Activated CD4-positive, alpha-beta T cell treated with anti-CD3 and anti-CD28 coated beads, Interleukin-2, amount 50 U/mL, for 1 hour (primary cell): ENCODE results near the gene PLA2G4D.
"Not testable (repeated sequence)": the region's sequence is repeated elsewhere in the genome, so short reads cannot be mapped to it uniquely, and the experiment has no call there.

Source experiments
- DNase-seq: peaks from one replicate; pipeline ENCODE4 v3.0.0-alpha.2; 2020

The PLA2G4D gene

GRCh38 chr15:42123546-42123945 lies 29.2 kb upstream of the PLA2G4D start:
- DNase-seq, result no peak

GRCh38 chr15:42121682-42122081 lies 27.3 kb upstream of the PLA2G4D start:
- DNase-seq, result no peak

GRCh38 chr15:42121021-42121420 lies 26.7 kb upstream of the PLA2G4D start:
- DNase-seq, result no peak

GRCh38 chr15:42120285-42120684 lies 25.9 kb upstream of the PLA2G4D start:
- no peak for DNase-seq

- DNase-seq, result no peak
These were observed 25.0 kb upstream of the PLA2G4D start for GRCh38 chr15:42119446-42119760.

- no peak for DNase-seq
These were observed 24.5 kb upstream of the PLA2G4D start for GRCh38 chr15:42118650-42119445.

GRCh38 chr15:42111924-42112323 lies 17.6 kb upstream of the PLA2G4D start:
- DNase-seq, result no peak

GRCh38 chr15:42110367-42110766 lies 16.0 kb upstream of the PLA2G4D start:
- DNase-seq, result no peak

- DNase-seq, result no peak
These were observed 14.4 kb upstream of the PLA2G4D start for GRCh38 chr15:42108806-42109205.

- DNase-seq, result no peak
These were observed 13.8 kb upstream of the PLA2G4D start for GRCh38 chr15:42108189-42108588.

- DNase-seq, result no peak
These were observed 13.1 kb upstream of the PLA2G4D start for GRCh38 chr15:42107473-42107872.

GRCh38 chr15:42106288-42106687 lies 11.9 kb upstream of the PLA2G4D start:
- DNase-seq, result no peak

- DNase-seq, result no peak
These were observed 9.9 kb upstream of the PLA2G4D start for GRCh38 chr15:42104095-42104891.

- DNase-seq, result no peak
These were observed 8.4 kb upstream of the PLA2G4D start for GRCh38 chr15:42102646-42103235.

GRCh38 chr15:42101861-42102260 lies 7.5 kb upstream of the PLA2G4D start:
- DNase-seq, result no peak

GRCh38 chr15:42100021-42100800 lies 5.8 kb upstream of the PLA2G4D start:
- no peak for DNase-seq

GRCh38 chr15:42097018-42097417 lies 2.7 kb upstream of the PLA2G4D start:
- no peak for DNase-seq

GRCh38 chr15:42093966-42094365 lies 396 bp downstream of the PLA2G4D start:
- DNase-seq, result no peak

GRCh38 chr15:42092398-42093318 lies 1.7 kb downstream of the PLA2G4D start:
- DNase-seq, result no peak

GRCh38 chr15:42091753-42092397 lies 2.5 kb downstream of the PLA2G4D start:
- not testable (repeated sequence) for DNase-seq

- DNase-seq, result no peak
These were observed 3.6 kb downstream of the PLA2G4D start for GRCh38 chr15:42090781-42091180.

- DNase-seq, result no peak
These were observed 4.0 kb downstream of the PLA2G4D start for GRCh38 chr15:42090370-42090769.
